Bronchial epithelial cell (primary cell): ENCODE data around the gene ZNF396. TPM values are rescaled to one million over a fixed set of nuclear protein-coding genes. Genes with fewer than 3 reads are reported as not detected.
A peak's percentile ranks its signal among the peaks of the same experiment; 100 is the strongest.

ENCODE experiments used
- DNase-seq: peaks from one replicate; pipeline ENCODE4 v3.0.0-alpha.2; 2010; ENCODE audit warnings: low read depth
- FAIRE-seq: peaks from 2 replicates; lab custom pipeline; 2011; peaks lifted over from hg19 to GRCh38; lab: Jason Lieb, UNC
- H3K27me3 ChIP-seq: 2 replicates; pipeline ENCODE4 v1.5.1; 2011; ENCODE audit warnings: low read length; ENCODE audit not compliant: control insufficient read depth, insufficient read depth
- H3K36me3 ChIP-seq: 2 replicates; pipeline ENCODE4 v1.5.1; 2011; ENCODE audit warnings: low read length; ENCODE audit not compliant: control insufficient read depth, insufficient read depth
- H3K4me3 ChIP-seq: 2 replicates; pipeline ENCODE4 v1.5.1; 2011; ENCODE audit warnings: mild to moderate bottlenecking, low read depth, low read length, control low read depth
- total RNA-seq: library from RNA; depleted of rRNA; stranded (reverse); fragments of >200 nt; gene quantifications from 2 replicates; pipeline ENCODE4 v1.2.1, GENCODE V29; 2014
- TF ChIP-seq, protein P1 (sequence below): IDR thresholded peaks from 2 replicates; pipeline ENCODE4 v1.5.1; 2011; ENCODE audit warnings: mild to moderate bottlenecking, moderate library complexity, low read length, control low read depth, inconsistent platforms; ENCODE audit not compliant: insufficient read depth, severe bottlenecking

The ZNF396 gene
- total RNA-seq, 1 donor from 2014 or later: 0.79 TPM

DNA sequence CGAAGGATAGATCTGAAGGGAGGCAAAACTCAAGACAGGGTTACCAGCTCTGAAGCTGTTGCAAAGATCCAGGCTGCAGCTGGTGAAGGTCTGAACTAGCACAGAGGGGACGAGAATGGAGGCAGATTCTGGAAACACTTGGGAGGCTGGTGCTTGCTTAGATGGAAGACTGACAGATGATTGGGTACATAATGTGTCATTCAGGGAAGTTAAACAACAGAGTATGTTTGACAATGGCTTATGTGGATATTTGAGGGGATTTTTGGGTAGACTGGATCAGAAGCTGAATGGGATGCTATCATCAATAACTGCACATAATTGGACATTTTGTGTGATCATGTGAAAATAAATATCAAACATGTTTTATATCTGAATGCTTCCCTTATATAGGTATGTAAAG is 2.3 kb upstream of the ZNF396 start:
- no peak for DNase-seq
- TF ChIP-seq, protein P1, sequence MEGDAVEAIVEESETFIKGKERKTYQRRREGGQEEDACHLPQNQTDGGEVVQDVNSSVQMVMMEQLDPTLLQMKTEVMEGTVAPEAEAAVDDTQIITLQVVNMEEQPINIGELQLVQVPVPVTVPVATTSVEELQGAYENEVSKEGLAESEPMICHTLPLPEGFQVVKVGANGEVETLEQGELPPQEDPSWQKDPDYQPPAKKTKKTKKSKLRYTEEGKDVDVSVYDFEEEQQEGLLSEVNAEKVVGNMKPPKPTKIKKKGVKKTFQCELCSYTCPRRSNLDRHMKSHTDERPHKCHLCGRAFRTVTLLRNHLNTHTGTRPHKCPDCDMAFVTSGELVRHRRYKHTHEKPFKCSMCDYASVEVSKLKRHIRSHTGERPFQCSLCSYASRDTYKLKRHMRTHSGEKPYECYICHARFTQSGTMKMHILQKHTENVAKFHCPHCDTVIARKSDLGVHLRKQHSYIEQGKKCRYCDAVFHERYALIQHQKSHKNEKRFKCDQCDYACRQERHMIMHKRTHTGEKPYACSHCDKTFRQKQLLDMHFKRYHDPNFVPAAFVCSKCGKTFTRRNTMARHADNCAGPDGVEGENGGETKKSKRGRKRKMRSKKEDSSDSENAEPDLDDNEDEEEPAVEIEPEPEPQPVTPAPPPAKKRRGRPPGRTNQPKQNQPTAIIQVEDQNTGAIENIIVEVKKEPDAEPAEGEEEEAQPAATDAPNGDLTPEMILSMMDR: no peak
- no peaks in the 10 kb centered on the region for H3K27me3 ChIP-seq
- no peaks in the 10 kb centered on the region for H3K36me3 ChIP-seq
- FAIRE-seq: no peak
- H3K4me3 ChIP-seq: no peak overlapping the region

DNA sequence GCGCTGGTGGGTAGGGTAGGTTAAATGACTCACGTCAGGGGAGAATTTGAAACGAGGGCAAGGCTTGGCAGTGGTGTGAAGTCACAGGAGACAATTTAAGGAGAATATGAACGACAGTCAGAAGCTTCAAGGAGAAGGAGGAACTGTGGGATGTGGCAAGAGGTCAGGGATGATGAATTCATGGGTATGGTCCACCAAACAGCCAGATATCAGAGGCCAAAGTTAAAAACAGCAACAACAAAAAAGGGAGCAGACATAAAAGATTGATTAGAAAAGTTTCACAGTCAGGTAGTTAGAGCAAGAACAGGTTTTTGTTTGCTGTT is 1.4 kb upstream of the ZNF396 start:
- no peak overlapping the region for H3K4me3 ChIP-seq
- TF ChIP-seq, protein P1: no peak
- no peak for FAIRE-seq
- H3K36me3 ChIP-seq: no peaks in the 10 kb centered on the region
- DNase-seq: peak; percentile 42
- H3K27me3 ChIP-seq: no peaks in the 10 kb centered on the region

DNA sequence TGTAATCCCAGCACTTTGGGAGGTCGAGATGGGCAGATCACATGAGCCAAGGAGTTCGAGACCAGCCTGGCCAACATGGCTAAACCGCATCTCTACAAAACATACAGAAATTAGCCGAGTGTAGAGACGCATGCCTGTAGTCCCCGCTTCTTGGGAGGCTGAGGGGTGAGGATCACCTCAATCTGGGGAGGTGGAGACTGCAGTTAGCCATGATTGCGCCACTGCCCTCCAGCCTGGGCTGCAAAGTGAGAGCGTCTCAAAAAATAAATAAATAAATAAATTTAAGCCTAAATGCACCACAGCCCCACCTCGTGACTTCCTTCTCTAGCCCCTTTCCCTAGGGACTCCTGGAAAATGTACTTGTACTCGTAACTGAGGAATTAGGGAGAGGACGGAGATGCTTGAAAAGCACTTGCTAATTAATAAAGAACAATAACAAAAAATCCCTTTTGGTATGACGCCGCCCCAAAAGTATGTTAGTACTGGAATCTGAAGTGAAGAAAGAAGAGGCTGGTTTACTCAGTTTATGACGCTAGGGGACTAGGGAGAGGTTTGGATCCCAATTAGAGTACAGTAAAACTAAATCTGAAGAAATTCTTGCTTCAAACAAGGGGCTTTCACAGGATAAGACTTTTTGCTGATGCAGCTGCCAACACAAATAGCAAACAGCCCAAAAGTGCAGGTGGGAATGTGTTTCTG is 887 bp upstream of the ZNF396 start:
- DNase-seq: peak; percentile 50
- no peak for FAIRE-seq
- Histone ChIP-seq H3K36me3 (no peaks in the 10 kb centered on the region), H3K4me3 (no peak overlapping the region), H3K27me3 (no peaks in the 10 kb centered on the region)
- TF ChIP-seq, protein P1: no peak

DNA sequence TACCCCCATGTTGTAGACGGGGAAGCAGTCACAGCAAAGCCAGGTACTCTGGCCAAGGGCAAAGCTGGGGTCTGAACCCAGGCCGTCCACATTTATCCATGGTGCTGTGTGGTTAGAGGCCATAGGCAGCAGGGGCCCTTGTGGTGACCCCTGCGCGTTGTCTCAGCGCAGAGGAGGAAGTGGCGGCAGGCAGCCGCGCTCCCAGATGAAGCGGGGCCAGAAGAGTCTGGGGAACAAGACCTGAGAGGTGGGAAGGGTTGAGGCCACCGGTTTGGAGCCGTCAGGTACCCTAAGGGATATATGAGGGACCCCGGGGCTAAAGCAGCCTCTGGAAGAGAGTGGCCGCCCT is 770 bp downstream of the ZNF396 start:
- DNase-seq (no peak), FAIRE-seq (no peak)
- Histone ChIP-seq H3K4me3 (peak overlapping the region; percentile 76), H3K36me3 (no peaks in the 10 kb centered on the region), H3K27me3 (no peaks in the 10 kb centered on the region)
- TF ChIP-seq, protein P1: no peak

DNA sequence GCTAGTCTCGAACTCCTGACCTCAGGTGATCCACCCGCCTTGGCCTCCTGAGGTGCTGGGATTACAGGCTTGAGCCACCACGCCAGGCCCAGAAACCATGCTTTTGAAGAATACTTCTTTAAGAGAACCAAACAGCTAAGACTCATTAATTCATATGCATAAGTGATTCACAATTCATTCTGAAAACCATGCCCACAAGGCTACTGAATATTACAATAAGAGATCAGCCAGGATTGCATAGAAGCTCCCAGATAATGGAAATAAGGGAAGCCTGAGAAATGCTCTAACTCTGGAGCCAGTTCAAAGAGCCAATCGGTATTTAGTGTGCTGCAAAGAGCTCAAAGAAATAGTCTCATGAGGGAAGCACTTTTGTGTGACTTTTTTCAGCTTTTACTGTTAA is 2.4 kb downstream of the ZNF396 start:
- TF ChIP-seq, protein P1: no peak
- no peak for DNase-seq
- no peak overlapping the region for H3K4me3 ChIP-seq
- FAIRE-seq: no peak
- no peaks in the 10 kb centered on the region for H3K27me3 ChIP-seq
- H3K36me3 ChIP-seq: no peaks in the 10 kb centered on the region
